Fibroblast of skin of left biceps (primary cell): ENCODE data around the gene MARVELD1.
"Not testable (repeated sequence)": the region's sequence is repeated elsewhere in the genome, so short reads cannot be mapped to it uniquely, and the experiment has no call there.

Source experiments
- DNase-seq, 2 experiments: peaks; one replicate each; pipeline ENCODE4 v3.0.0-alpha.2; 2013; ENCODE audit warnings: low read depth in 2 of 2

The MARVELD1 gene

DNA sequence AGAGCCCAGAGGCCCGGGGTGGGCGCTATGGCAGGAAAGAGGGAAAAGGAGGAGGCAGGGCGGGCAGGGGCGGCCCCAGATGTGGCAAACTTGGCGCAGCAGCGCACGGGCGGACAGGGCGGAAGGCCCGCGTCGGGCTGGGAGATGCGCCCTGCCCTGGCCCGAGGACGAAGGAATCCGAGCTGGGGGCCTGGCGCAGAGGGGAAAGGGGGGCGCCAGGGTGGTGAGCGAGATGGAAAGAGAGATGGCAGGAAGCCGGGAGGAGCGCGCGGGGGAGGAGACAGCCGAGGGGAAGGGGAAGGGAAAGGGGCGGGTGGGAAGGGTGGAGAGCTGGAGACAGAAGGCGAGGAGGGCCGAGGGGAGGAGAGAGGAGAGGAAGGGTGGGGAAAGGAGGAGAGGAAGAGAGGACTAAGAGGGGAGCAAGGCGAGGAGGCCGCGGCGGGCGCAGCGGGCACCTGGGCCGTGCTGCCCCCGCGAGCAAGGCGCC, at the start of gene MARVELD1:
Gene MARVELD1, plus strand, starts transcription at position 392 of the 487 bp plus-strand sequence. CDS start 147 bp downstream, outside the sequence.
- DNase-seq = peak; percentile 71

DNA sequence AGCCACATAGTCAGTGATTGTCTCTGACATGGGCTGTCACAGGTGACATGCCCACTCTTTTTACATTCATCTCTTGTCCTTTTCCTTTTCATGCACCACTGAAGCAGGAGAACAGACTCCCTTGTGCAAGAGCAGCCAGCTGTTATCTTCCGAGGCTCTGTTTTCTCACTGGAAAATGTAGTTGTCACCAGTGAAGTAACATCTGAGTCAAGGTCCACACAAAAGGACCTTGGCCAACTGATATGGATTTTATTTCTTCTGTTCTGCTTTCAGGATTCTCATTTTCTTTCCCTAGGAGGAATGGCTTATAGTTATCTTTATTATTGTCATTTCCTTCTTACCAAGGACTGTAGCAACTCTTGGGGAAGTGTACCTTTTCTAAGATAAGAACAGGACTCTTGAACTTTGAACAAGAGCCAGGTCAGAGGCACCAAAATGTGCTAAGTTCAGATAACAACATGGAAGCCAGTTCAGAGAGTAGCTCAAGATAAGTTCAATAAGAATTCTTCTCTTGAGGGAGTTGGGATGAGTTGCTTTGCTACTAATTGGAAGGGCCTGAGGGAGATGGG, 49.2 kb upstream of the MARVELD1 start:
- no peak for DNase-seq

DNA sequence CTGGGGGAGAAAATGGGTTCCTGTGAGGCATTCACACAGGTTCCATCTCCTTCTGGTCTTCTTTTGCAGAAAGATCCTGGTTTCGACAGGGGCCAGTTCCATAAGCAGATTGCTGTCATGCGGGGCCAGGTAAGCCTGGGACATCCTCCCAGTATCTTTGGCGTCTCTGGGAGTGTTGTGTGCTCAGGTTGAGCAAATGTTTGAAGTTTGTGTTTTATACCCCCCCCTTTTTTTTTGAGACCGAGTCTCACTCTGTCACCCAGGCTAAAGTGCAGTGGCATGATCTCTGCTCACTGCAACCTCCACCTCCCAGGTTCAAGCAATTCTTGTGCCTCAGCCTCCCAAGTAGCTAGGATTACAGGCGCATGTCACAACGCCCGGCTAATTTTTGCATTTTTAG, 46.5 kb upstream of the MARVELD1 start:
- no peak for DNase-seq

DNA sequence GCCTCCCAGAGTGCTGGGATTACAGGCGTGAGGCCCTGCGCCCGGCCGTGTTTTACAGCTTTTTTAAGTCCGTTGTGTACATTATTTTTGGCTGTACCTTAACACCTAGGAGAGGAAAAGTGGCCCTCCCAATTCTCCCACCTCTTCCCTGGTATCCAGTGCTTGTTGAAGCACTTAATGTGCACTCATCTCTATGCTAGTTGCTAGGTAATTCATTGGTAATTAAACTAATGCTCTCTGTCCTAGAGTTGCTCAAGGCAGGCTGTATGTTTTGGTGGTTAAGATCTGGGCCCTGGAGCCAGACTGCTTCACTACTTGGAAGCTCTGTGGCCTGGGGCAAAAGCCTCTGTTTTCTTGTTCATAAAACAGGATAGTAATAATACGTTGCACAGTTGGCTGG, 46.1 kb upstream of the MARVELD1 start:
- DNase-seq = no peak

DNA sequence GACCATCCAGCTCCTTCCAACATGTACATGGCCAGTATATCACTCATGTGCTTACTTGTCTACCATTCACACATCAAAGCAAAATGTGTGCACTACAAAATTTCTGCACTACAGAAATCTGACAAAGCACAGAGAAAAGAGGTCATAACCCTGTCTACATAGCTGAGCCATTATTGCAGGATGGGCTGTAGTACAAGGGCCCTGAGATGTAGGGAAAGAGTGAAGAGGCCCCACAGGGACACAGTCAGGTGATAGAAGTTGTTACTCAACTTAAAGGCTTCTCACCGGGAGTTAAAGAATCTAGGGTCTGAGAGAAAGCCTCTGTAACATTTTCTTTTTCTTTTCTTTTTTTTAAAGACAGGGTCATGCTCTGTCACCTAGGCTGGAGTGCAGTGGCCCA, 44.0 kb upstream of the MARVELD1 start:
- no peak for DNase-seq

DNA sequence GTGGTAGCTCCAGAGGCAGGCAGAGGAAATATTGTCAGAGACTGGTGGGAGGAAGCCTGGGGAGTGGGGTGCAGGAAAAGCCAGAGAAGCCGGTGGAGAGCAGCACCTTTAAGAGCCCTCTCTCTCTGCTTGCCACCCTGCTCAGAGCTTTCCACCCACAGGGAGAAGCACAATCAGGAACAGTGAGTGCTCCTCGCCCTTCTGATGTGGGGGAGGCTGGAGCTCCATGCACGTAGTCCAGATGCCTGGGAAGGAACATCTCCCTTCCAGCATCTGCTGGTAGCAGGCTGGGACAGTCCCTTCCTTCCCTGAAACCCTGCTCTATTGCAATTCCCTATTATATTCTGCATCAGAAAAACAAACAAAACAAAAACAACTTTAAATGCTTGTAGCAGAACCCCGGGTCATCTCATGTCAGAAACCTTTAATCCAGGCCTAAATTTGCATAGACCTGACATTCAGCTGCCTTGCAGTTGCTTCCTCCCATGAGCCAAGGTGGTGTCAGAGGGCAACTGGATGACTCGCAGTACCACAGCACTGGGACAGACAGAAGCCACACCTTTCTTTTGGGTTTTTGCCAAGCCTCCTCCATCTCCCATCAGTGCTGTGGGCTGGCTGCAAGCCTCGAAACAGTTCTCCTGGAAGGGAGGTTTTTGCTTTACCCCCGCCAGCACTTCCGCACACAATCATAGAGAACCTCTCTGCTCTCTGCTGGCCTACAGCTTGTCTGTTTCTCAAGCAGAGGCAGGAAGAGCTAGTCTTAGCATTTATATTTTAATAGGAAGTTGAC, 39.6 kb upstream of the MARVELD1 start:
- DNase-seq = peak in 1 of 2 experiments; percentile 46

DNA sequence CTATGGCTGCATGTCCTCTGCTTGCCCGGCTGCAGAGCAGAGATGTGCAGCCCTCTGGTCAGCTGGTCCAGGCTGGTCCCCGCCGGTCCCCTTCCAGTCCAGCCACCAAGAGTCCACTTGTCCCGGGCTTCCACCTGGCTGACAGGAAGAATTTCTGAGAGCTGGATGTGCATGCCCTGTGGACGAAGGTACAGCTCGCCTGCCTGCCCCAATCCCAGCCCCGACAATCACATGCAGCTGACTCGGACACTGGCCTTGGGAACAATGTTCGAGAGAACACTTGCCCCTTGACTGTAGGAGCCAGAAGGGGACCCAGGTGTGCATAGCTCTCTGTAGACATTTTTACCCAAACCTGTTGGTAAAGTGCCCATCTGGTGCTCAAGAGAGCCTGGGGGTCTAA, 38.3 kb upstream of the MARVELD1 start:
- DNase-seq = no peak

DNA sequence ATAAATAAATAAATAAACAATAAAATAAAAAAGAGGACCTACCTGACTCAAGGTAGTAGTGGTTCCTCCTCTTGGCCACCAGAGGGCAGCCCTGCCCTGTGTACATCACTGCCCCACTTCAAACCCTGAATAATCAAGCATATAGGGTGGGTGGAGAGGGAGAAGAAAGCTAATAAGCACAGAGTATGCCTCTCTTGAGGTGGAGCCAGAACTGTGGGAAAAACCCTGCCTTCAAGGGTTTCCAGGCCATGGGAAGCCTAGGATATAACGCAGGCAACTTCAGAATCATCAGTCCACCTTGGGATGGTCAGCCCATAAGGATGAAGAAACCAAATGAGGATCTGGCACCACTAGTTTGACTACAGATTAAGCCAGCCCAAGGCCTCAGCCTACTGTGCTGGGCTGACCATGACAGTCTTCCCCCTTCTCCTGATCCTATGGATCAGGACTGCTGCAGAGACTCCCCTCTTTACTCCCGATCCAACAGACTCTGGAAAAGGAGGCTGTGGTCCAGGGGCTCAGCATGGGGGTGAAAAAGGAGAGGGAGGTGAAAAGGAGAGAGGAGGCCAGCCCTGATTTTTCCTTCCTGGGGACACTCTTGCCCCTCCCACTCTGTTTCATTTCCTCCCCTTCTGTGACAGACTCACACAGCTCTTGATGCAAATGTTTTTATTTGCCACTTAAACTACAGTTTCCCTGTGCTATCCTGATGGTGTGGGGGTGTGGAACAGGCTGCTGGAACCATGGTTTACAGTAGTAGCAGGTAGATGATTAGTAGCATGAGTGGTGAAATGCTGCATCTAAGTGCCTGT, 36.6 kb upstream of the MARVELD1 start:
- no peak for DNase-seq

DNA sequence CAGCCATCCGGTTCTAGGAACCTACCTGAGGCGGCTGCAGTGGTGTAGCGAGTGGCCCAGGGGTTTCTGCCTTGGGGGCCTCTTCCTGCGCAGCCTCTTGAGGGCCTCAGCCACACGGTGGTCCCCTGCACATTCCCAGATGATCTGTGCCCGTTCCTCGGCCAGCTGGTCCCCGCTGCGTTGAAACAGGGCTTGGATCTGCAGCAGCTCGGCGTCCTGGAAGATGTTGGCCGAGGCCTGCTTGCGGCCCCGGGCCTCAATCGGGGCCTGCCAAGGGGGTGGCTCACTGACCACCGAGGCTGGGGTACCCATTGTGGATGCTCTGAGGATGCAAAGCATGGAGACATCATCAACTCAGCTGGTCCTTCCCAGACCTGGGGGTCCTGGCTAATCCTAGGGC, 33.9 kb upstream of the MARVELD1 start:
- DNase-seq = no peak

DNA sequence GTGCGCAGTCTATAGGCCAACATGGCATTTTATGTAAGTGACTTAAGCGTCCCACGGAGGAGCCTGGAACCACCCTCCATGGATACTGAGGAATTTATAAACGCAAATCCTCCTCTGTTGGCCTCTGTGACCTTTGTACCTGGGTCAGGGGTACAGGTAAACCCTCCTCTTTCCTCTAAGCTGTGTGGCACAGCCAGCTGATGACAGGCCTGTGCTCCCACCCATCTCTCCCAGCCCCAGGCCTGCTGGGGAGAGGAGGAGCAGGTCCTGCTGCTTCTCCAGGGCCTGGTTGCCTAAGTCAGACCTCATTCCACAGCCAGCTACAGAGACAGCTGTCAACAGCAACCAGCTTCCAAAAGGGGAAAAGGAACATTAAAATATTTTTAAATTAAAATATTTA, 31.5 kb upstream of the MARVELD1 start:
- DNase-seq = no peak

DNA sequence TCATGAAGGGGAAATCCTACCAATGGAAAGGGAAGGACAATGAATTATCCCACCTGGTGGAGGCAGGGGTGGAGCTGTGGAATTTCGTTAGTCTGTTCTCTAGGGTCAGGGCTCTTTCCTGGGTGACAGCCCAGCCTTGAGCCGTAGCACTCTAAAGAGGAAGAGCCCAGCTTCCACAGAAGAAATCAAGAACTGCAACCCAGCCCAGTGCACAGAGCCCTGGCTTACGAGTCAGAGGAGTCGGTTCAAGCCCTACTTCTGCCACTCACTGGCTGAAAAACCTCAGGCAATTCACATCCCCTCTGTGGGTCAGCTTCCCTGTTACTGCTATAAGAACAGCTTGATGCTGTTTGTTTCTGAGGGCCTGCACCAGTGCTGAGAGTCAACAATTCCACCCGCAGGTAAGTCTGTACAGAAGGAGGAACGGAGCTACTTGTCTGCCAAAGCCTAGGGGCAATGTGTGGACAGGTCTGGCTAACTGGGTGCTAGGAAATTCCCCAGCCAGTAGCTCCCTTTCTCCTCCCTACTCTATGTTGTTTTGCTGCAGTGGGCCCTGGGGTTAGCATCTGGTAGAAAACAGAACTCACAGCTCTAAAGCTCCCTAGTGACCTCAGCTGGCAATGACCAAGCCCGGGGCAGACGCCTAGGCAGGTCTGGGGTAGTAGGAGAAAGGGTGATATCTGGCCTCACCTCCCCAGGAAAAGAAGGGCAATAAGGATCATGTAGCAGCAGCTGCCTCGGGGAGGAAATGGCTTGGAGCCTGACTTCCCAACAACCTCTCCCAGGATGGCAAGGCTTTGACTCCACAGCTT, 29.8 kb upstream of the MARVELD1 start:
- DNase-seq = no peak

DNA sequence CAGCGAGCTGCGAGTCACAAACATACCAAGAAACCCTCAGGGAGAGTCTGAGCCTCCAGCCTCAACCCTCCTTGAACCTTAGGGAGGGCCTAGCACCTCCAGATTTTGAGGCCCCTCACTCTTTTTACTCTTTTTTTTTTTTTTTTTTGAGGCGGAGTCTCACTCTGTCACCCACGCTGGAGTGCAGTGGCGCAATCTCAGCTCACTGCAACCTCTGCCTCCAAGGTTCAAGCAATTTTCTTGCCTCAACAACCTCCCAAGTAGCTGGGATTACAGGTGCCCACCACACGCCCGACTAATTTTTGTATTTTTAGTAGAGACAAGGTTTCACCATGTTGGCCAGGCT, 29.2 kb upstream of the MARVELD1 start:
- not testable (repeated sequence) for DNase-seq

DNA sequence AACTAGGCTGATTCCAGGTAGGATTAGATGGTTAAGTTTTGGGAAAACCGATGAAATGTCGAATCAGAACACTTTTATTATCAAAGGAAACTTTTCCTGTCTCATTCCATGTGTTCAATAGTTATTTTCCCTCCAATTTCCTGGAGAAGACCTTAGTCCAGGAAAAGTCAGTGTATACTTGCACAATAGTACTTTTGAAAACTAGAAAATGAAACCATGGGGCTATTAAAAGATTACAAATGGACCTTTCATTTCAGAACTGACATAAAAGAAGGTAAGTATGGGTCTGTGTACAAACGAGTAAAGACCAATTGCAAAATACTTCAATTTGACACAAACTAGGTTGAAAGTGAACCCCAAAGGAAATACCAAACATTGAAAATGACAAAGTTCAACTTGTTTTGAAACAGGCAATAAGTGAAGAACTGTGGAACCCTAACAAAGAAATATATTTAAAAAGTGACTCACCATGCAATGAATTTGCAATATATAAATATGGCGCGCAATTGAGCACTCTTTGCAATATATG, 28.6 kb upstream of the MARVELD1 start:
- DNase-seq = no peak

DNA sequence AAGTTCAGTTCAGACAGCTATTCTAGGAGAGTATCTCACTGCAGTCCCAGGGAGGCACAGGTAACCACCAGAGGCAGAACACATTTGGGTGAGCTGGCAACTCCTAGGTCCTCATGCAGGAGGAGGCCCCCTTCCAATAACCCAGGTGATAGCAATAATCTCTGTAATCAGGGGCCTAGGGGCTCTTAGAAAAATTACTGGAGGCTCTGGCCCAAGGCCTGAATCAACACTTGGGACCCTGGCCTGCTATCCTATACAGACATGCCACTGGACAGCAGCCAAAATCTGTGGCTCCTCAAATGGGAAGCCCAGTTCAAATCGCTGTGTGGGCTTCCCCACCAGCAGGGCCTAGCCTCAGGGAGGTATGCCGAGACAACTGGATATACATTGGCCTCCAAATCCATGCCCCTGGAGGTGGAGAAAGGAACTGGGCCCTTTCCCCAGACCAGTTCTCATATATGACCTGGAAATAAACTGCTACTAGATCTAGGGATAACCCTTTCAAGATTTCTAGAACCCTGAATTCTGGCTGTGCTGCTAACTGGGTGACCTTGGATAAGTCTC, 28.1 kb upstream of the MARVELD1 start:
- no peak for DNase-seq

DNA sequence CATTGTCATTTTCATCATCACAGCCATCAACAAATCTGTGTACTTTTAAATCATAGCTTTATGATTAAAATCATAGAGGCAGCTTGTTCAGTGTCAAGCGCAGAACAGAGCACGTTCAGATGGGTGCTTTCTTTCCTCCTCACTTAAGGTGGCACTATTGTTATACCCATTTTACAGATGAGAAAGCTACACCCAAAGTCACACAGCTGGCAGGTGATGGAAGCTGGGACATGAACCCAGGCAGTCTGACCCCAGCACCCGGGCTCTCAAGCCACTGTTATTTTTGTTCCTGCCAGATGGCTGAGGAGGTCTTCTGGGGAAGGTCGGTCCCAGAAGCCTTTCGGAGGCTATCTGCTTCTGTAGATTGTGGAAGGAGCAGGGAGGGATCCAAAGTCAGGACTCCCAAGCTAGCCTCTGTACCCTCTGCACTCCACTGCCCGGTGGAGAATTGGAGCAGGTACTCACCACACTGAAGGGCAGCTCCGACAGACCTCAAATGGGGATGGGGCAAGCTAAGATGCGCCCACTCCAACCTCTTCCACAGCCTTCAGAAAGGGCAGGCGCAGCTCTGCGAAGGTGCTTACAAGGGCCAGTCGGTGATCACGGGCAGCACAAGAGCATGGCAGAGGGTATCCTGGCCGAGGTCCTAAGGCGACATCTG, 27.1 kb upstream of the MARVELD1 start:
- DNase-seq = no peak

DNA sequence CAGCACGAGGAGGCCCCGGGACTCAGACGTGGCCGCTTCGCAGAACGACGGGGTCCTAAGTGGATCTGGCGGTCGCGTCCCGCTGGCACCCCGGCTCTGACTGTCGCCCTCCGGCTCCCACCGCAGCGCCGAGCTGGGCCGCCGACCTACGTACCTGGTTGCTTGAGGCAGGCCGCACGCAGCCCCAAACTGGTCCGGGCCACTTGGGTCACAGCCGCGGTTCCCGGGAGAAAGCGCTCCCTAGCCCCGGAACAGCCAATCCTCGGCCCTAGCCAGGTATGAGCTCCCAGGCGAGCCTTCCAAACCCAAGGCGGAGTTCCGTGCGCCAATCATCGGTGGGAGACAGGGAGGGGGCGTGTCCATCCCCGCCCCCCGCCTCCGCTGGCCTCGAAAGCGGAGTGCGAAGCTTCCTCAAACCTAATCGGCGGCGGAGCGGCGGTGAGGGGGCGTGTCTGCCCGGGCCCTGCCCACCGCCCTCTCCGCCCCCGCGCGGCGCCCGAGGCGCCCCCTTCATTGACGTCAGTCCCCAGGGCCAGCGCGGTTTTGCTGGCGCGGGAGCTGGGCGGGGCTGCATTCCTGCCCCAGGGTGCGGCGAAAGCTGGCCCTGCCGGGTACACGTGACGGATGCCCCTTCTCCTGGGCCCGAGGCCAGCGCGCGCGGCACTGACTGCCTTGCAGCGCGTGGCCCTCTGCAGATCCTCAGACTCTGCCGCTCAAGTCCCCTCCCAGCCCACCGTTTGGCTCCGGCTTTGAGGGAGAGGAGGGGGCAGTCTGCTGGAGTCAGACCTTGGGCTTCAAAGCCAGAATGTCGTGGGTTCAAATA, 26.4 kb upstream of the MARVELD1 start, which contains the start of gene AVPI1:
Gene AVPI1, minus strand, starts transcription at position 280 of the 823 bp plus-strand sequence. CDS start 7,336 bp downstream, outside the sequence.
- DNase-seq = peak; percentile 90 to 91

DNA sequence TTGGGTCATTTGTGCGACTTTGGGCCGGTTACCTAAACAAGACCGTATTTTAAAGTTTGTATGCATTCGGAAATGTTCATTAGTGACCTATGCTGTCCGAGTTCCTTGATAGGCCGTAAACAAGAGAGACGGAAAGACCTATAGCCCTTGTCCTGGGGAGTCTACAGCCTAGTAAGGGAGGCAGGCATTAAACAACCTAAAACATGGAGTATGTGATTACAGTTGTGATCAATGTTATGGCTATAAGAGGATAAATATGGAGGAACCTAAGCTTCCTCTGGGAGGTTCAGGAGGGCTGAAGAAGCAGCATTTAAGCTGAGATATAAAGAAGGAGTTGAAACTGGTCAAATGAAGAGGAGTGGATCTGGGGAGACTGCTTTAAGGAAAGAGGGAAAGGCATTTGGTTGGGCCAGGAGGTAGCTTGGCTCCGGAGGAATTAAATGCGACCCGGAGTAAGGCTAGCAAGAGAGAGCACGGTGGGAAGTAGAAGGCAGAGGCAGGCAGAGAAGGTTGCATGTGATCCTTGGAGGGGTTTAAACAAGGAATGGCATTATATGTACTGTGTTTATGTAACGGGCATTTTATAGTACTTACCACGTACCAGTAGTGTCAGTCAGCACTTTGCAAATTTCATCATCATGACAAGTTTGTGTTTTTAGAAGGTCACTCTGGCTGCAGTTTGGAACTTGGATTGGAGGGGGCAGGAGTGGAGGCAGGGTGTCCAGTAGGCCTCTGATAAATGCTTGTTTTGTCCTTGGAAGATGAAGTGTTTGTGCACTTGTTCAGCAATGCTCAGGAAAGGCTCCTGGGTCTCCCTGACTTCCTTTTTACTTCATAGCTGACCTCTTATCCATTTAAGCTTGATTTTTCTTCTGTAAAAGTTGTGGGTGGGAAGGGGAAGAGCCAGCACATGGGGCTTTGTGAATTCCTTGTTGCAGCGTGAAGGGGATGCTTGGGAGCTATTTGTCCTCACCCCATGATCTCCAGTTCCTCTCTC, 25.4 kb upstream of the MARVELD1 start:
- no peak for DNase-seq

DNA sequence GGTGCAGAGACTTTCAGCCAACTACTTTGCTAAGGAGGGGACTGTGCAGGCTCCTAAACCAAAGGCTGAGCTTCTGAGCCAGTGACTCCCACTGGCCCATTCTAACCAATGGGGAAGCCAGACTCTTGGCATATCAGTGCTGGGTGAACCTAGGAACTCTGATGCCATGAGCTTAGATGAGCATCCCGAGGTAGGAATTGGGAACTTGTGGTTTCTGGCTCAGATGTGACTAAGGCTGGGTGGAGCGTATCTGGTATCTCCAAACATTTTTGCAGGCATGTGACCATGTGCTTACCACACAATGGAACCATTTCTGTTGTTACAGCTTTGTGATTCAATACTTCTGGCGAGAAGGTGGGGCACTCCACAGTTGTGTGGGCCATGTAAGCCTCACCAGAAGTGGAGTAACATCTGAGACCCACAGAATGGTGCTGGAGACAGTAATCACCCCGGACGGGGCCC, 23.9 kb upstream of the MARVELD1 start:
- DNase-seq = peak; percentile 73 to 76
